NCI-H460 (cell line): ENCODE results near the gene C1RL. TPM values are rescaled to one million over a fixed set of nuclear protein-coding genes. Genes with fewer than 3 reads are reported as not detected.
A peak's percentile ranks its signal among the peaks of the same experiment; 100 is the strongest.
"Not testable (repeated sequence)": the region's sequence is repeated elsewhere in the genome, so short reads cannot be mapped to it uniquely, and the experiment has no call there.

Experiments
- DNase-seq: peaks from one replicate; pipeline ENCODE4 v3.0.0-alpha.2; 2016; ENCODE audit warnings: low read depth; ENCODE audit errors: extremely low read depth
- total RNA-seq: library from RNA; depleted of rRNA; stranded (reverse); fragments of >200 nt; shearing (Covaris generic); gene quantifications from 2 replicates; pipeline ENCODE4 v1.2.3, GENCODE V29; 2014

Gene C1RL
- total RNA-seq, 1 experiment from 2014 or later, result 6.4 TPM

DNA sequence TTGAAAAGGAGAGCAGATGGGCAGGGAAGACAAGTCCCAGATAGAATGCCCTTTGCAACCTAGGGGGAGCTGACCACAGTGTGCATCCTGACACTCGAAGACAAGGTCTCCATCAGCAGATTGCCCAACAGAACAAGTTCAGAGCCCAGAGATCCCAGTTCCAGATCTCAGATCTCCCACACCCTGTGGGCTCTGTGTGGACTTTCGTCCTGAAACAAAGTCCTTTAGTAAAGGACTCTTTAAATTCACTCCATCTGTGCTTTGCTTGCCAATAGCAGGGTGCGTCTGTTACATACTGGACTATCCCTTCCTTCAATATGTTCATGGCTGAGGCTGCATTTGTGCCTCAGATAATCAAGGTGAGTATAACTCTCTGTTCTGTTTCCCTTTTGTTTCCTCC, 8.7 kb upstream of the C1RL start:
- DNase-seq, result no peak

GRCh38 chr12:7116916-7117315, 7.9 kb upstream of the C1RL start:
- no peak for DNase-seq

DNA sequence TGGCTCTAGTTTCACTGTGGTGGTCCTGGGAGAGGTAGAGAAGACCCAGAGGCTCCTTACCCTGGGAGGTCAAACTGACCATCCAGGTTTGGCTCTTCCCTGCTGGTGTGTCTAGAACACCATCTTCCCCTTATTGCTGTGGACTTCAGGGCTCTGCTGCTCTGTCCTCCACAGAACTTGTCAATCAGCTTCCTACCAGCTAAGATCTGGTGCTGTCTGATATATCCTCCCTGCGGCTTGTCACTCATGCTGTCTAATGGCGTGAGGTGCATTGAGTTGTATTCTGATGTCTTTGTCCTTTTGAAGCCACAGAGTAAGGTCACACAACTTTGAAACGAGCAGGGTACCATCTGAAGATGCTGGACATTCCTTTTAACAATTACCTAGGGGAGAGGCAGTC, 7.2 kb upstream of the C1RL start:
- no peak for DNase-seq

DNA sequence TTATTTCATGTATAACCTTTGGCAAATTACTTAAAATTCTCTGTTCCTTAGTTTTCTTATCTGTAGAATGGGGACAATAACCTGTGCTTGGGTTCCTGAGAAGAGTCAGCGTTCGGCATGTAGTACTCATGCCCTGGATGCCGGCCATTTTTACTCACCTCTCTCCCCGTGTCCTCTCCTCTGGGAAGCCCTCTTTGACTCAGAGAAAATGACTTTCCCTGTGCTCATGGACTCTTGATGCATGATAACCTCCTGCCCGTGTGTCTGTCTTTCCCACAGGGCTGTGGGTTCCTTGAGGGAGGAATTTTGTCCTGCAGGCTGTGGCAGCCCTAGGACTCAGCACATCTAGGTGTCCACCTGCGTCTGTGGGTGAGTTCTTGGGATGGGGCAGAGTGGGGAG, 5.8 kb upstream of the C1RL start:
- no peak for DNase-seq

GRCh38 chr12:7114008-7114407, 5.0 kb upstream of the C1RL start:
- no peak for DNase-seq

DNA sequence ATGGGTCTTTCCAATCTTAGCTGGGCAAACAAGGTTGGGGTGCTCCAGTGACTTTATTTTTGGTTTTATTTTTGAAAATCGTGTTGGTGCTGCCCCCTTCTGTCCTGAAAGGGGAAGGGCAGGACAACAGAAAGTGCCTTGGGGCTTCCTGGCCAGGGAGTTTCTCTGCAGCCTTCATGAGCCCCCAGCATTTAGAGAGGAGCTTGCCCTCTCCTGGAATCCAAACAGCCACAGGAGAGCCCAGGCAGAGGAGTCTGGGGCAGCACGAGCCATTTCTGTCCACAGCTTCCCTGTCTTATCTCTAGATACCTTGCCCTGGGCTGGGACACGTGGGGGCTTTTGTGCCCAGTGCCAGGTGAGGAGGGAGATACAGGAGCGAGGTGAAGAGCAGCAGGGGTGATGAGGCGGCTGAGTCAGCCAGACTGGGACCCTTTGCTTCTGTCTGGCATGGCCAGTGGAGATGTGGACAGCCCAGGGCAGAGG, 4.4 kb upstream of the C1RL start:
- DNase-seq, result peak; percentile 30

DNA sequence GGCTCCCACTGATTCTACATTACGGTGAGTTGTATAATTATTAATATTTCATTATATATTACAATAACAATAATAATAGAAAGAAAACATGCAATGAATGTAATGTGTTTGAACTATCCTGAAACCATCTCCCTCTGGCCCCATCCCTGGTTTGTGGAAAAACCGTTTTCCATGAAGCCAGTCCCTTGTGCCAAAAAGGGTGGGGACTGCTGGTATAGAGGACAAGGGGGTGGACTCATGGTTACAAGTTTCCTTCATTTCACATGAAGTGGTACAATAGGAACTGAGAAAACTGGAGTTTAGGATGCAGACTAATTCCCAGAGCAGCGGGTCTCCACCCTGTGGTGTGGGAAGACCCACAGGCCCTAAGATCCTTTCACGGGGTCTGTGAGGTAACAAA, 3.0 kb upstream of the C1RL start:
- DNase-seq, result no peak

DNA sequence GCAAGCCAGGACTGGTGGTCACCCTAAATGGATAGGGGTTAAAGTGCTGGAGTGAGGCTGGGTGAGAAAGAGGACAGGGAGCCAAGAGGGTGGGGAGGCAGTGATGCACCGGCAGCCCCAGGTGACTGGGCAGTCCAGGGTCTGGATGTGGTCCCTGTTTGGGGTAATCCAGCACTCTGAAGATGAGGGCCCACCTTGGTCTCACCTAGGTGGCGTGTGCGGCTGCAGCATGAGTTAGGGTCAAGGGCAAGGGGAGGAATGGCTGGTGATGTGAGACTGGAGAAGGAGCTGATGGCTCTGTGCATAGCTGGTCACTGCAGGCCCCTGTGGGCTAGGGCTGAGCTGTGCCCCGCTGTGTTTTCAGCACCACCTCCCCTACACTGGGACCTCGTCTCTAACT, 1.6 kb upstream of the C1RL start:
- DNase-seq, result no peak

DNA sequence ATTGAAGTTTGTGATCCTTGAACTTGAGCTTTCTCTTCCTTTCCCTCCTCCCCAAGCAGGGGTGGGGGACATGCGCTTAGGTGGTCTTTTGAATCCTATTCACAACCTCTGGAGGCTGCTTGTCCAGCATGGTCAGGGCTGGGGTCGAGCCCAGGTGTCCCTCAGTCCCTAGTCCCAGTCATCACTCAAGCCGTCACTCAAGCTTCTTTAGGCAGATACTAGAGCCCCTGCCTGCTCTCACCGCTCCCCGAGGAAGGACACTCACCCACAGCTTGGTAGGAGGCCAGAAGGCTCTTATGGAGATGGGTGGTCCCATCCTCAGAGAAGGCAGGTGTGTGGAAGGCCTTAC, 532 bp upstream of the C1RL start:
- no peak for DNase-seq

GRCh38 chr12:7108003-7108795, 815 bp downstream of the C1RL start:
- peak; percentile 38 for DNase-seq

- no peak for DNase-seq
Observed at GRCh38 chr12:7107636-7108002, 1.4 kb downstream of the C1RL start.

DNA sequence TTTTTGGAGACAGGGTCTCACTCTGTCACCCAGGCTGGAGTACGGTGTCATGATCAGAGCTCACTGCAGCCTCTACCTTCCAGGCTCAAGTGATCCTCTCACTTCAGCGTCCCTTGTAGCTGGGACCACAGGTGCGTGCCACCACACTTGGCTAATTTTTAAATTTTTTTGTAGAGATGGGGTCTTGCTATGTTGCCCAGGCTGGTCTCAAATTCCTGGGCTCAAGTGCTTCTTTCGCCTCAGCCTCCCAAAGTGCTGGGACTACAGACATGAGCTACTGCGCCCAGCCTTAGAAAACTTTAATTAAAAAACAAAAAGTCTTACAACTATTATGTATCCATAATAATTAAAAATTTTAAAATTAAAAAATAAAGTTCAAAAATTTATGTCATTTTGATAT, 1.8 kb downstream of the C1RL start:
- not testable (repeated sequence) for DNase-seq

GRCh38 chr12:7106082-7106481, 2.9 kb downstream of the C1RL start:
- no peak for DNase-seq

- no peak for DNase-seq
Observed at GRCh38 chr12:7103837-7104584, 5.0 kb downstream of the C1RL start.

GRCh38 chr12:7102582-7102981, 6.4 kb downstream of the C1RL start:
- DNase-seq, result no peak

- DNase-seq, result no peak
Observed at GRCh38 chr12:7101694-7102131, 7.3 kb downstream of the C1RL start.

DNA sequence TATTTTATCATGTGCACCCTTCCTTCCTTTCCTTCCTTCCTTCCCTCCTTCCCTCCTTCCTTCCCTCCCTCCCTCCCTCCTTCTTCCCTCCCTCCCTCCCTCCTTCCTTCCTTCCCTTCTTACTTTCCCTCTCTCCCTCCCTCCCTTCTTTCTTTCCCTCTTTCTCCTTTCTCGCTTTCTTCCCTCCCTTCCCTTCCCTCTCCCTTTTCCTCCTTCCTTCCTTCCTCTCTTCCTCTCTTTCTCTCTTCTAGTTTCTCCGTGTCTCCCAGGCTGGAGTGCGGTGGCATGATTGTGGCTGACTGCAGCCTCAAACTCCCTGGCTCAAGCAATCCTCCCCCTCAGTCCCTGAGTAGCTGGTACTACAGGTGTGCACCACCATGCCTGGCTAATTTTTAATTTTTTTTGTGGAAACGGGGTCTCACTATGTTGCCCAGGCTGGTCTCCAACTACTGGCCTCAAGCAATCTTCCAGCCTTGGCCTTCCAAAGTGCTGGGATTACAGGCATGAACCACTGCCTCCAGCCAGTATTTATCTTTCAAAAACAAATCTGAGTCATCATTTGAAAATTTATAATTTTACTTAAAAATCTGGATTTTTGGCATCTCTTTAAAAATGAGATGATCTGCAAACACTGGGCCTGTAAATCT, 7.8 kb downstream of the C1RL start:
- DNase-seq, result no peak

- DNase-seq, result no peak
Observed at GRCh38 chr12:7100239-7100638, 8.8 kb downstream of the C1RL start.

DNA sequence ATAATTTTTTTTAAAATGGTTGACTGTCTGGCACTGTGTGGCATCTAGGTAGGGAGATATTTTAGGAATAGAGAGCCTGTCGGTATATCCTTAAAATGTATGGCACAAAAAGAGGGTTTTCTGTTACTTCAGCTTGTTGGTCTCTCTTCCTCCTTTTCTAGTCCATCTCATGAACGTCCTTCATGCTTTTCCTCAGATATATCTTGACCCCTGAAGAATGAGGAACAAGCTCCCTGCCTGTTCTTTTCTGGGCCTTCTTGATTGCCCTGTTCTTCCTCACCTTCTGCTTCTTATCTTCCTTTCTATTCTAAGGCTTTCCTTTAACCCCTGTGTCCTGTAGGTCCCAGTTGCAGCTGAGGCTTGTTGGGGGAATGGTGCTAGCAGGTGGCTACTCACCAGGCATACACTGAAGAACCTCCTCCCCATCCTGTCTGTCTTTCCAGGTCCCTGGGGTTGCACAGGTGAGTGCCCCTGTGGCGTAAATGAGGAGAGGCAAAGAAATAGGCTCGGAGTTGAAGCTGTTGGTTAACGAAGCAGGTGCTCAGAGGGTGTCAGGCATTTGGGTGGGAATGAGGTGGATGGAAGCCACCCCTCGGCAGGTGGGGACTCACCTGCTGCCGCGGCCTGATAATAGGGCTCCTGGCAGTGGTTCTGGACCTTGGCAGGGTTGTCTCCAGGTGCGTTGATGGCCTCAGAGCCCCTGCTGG, 9.6 kb downstream of the C1RL start:
- no peak for DNase-seq

DNA sequence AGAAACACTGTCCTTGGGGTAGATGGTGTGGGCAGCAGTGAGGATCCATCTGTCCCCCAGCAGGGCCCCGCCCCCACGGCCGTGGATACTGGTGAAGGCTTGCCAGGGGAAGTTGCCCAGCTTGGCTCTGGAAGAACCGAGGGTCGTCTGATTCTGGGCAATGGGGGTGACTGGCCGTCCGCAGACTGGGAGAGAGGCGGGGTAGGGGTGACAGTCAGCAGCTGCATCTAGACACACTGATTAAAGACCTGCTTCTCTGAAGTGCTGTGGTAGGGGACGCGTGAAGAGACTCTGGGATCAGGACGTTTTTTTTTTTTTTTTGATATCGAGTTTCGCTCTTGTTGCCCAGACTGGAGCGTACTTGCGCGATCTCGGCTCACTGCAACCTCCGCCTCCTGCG, 12.0 kb downstream of the C1RL start:
- DNase-seq, result no peak
